GM12891 (cell line): Measurements from ENCODE around the gene KCNK17.
"Not testable (repeated sequence)": the region's sequence is repeated elsewhere in the genome, so short reads cannot be mapped to it uniquely, and the experiment has no call there.

Experiments used
- DNase-seq: peaks from one replicate; pipeline ENCODE4 v3.0.0; 2011; ENCODE audit warnings: low spot score; ENCODE audit not compliant: insufficient read length
- FAIRE-seq: peaks from 2 replicates; lab custom pipeline; 2011; peaks lifted over from hg19 to GRCh38; lab: Jason Lieb, UNC
- PAX5 ChIP-seq: IDR thresholded peaks from 2 replicates; pipeline ENCODE4 v1.6.1; 2011; ENCODE audit warnings: low read length, moderate library complexity, mild to moderate bottlenecking; ENCODE audit not compliant: insufficient read depth, severe bottlenecking
- POLR2A ChIP-seq: IDR thresholded peaks from 2 replicates; pipeline ENCODE4 v1.6.1; 2011; ENCODE audit warnings: low read depth, low read length, control low read depth
- POLR2AphosphoS5 ChIP-seq: IDR thresholded peaks from 2 replicates; pipeline ENCODE4 v1.6.1; 2011; ENCODE audit warnings: low read depth, low read length, control low read depth
- POU2F2 ChIP-seq: IDR thresholded peaks from 2 replicates; pipeline ENCODE4 v1.6.1; 2011; ENCODE audit warnings: low read depth, mild to moderate bottlenecking, control low read depth, low read length, moderate library complexity
- SPI1 ChIP-seq: IDR thresholded peaks from 2 replicates; pipeline ENCODE4 v1.6.1; 2011; ENCODE audit warnings: low read depth, low read length, control low read depth
- TAF1 ChIP-seq: IDR thresholded peaks from 2 replicates; pipeline ENCODE4 v1.6.1; 2011; ENCODE audit warnings: low read depth, low read length, control low read depth

The KCNK17 gene

DNA sequence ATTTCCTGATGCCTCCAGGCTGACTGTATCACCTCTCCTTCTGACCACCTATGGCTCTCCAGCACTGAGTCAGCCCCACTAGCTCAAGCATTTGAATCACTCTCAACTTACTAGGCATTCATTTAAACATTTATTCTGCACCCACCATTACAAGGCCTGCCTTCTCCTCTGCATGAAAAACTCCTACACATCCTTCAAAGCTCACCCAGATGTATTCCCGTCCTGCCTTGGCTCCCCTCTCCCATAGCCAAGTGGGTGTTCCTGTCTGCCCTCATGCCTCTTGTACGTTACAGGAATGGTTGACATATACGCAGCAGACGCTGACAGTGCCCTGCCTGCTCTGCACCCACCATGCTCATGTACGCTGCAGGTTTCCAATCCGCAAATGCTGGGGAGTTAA is 21.6 kb downstream of the KCNK17 start:
- no peak for FAIRE-seq

GRCh38 chr6:39289490-39289889 is 24.7 kb downstream of the KCNK17 start:
- DNase-seq: no peak
- no peak for TF ChIP-seq POLR2A
- no peak for TF ChIP-seq POU2F2
- TF ChIP-seq SPI1: 0 out of 2 replicates have a peak, but pooled peaks have one; percentile 22
- TF ChIP-seq POLR2AphosphoS5: no peak
- no peak for FAIRE-seq

More for the DNA sequence above, 21.6 kb downstream of the KCNK17 start:
- TF ChIP-seq SPI1 (no peak), POU2F2 (no peak), PAX5 (no peak), TAF1 (no peak), POLR2A (no peak), POLR2AphosphoS5 (no peak)
- DNase-seq: no peak

DNA sequence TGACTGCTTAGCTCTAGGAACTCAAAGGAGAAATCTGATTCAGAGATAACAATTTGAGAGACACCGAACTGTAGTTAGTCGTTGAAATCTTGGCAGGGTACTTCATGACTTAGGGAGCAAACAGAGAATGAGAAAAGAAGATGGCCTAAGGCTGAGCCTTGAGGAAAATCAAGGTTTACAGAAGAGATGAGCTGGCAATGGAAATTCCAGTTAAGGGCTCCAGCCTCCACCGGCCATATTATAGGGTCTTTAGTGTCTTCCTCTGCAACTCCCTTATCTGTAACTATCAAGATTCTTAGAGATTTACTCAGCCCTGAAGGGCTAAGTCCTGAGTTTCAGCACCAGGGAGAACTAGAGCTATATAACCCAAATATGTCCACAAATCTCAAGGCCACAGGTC is 26.6 kb downstream of the KCNK17 start:
- FAIRE-seq (no peak), DNase-seq (no peak)
- TF ChIP-seq POLR2AphosphoS5 (no peak), SPI1 (no peak), PAX5 (no peak), POLR2A (no peak)

DNA sequence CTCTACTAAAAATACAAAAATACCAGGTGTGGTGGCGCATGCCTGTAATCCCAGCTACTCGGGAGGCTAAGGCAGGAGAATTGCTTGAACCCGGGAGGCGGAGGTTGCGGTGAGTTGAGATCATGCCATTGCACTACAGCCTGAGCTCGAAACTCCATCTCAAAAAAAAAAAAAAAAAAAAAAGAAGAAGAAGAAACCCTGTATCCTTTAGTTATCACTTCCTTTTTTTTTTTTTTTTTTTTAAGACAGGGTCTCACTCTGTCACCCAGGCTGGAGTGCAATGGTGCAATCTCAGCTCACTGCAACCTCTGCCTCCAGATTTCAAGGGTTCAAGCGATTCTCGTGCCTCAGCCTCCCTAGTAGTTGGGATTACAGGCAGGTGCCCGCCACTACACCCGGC is 27.6 kb downstream of the KCNK17 start:
- DNase-seq, FAIRE-seq: not testable (repeated sequence)

DNA sequence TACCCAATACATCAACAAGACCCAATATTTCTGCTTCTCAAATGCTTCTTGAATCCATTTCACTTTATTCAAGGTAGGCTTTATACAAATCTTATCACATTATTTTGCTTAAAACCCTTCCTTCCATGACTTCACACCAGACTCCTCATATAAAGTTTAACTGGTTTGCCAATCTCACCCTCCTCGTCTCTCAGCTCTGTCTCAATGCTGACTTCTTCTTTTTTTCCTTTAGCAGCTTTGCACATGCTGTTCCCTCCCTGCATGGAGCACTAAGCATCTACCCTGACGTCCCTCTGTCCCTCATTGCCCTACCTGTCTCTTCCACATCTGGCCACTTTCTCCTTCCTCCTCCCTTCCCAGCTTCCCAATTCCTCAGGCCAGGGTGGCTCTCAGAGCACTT is 31.4 kb downstream of the KCNK17 start:
- TF ChIP-seq POU2F2: no peak
- TF ChIP-seq POLR2AphosphoS5: no peak
- no peak for TF ChIP-seq POLR2A
- no peak for TF ChIP-seq TAF1
- no peak for TF ChIP-seq SPI1
- no peak for TF ChIP-seq PAX5
- no peak for DNase-seq
- no peak for FAIRE-seq

GRCh38 chr6:39281312-39281980 is 32.8 kb downstream of the KCNK17 start:
- no peak for TF ChIP-seq POU2F2
- TF ChIP-seq POLR2A: no peak
- TF ChIP-seq TAF1: no peak
- no peak for TF ChIP-seq SPI1
- TF ChIP-seq PAX5: no peak
- TF ChIP-seq POLR2AphosphoS5: no peak
- DNase-seq (no peak), FAIRE-seq (no peak)

GRCh38 chr6:39280247-39280731 is 33.9 kb downstream of the KCNK17 start:
- FAIRE-seq: no peak
- no peak for TF ChIP-seq POLR2AphosphoS5
- no peak for TF ChIP-seq POLR2A
- no peak for TF ChIP-seq SPI1
- no peak for TF ChIP-seq POU2F2
- no peak for TF ChIP-seq TAF1
- TF ChIP-seq PAX5: no peak
- no peak for DNase-seq

- FAIRE-seq (no peak), DNase-seq (no peak)
- TF ChIP-seq TAF1: no peak
- no peak for TF ChIP-seq POLR2A
- no peak for TF ChIP-seq SPI1
- TF ChIP-seq POU2F2: no peak
- no peak for TF ChIP-seq PAX5
- no peak for TF ChIP-seq POLR2AphosphoS5
These were observed 34.7 kb downstream of the KCNK17 start for GRCh38 chr6:39279539-39279938.

- DNase-seq (no peak), FAIRE-seq (no peak)
- no peak for TF ChIP-seq POU2F2
- no peak for TF ChIP-seq POLR2A
These were observed 37.7 kb downstream of the KCNK17 start for GRCh38 chr6:39276379-39276995.

GRCh38 chr6:39274903-39275302 is 39.3 kb downstream of the KCNK17 start:
- FAIRE-seq (no peak), DNase-seq (no peak)
- TF ChIP-seq POLR2A (no peak), POLR2AphosphoS5 (no peak), TAF1 (no peak), PAX5 (no peak), SPI1 (no peak), POU2F2 (no peak)

DNA sequence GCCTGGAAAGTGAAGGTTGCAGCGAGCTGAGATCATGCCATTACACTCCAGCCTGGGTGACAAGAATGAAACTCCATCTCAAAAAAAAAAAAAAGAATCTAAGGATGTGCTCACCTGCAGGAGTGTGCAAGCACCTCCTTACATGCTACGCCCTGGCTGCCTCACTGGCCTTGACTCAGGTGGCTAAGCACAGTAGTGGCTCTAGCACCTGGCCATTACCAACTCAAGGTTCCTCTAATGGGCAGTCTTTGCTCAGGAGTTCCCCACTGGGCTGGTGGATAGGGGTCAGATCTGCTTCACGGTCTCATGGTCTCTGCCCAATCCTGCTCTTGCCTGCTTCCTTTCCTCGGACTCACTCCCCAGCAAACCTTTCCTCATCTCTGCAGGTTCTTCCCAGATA is 39.7 kb downstream of the KCNK17 start:
- FAIRE-seq: no peak
- no peak for DNase-seq
- TF ChIP-seq POU2F2 (no peak), PAX5 (no peak), TAF1 (no peak), POLR2AphosphoS5 (no peak), POLR2A (no peak), SPI1 (no peak)
